ENCODE measurements around the gene AP3S1.
"Not testable (repeated sequence)": the region's sequence is repeated elsewhere in the genome, so short reads cannot be mapped to it uniquely, and the experiment has no call there.

Gene AP3S1

GRCh38 chr5:115806986-115807653, 34.6 kb upstream of the AP3S1 start:
- TF ChIP-seq CTCF (IDR thresholded peaks at IDR 0.05; ENCODE audit: low read length, missing control alignments): no peak
- no peak for DNase-seq (ENCODE audit: low read depth)
- H3K4me3 ChIP-seq (replicated peaks; ENCODE audit: low read depth, low read length): no peak overlapping the region

- DNase-seq (ENCODE audit: low read depth): no peak
- no peak overlapping the region for H3K4me3 ChIP-seq (replicated peaks; ENCODE audit: low read depth, low read length)
- TF ChIP-seq CTCF (IDR thresholded peaks at IDR 0.05; ENCODE audit: low read length, missing control alignments): no peak
These were observed 34.1 kb upstream of the AP3S1 start for GRCh38 chr5:115807654-115808052.

GRCh38 chr5:115808066-115808465, 33.7 kb upstream of the AP3S1 start:
- not testable (repeated sequence) for H3K4me3 ChIP-seq (replicated peaks; ENCODE audit: low read depth, low read length)

GRCh38 chr5:115809946-115810345, 31.8 kb upstream of the AP3S1 start:
- H3K4me3 ChIP-seq (replicated peaks; ENCODE audit: low read depth, low read length): no peak overlapping the region
- DNase-seq (ENCODE audit: low read depth): no peak
- TF ChIP-seq CTCF (IDR thresholded peaks at IDR 0.05; ENCODE audit: low read length, missing control alignments): no peak

More at GRCh38 chr5:115808066-115808465, 33.7 kb upstream of the AP3S1 start:
- not testable (repeated sequence) for DNase-seq (ENCODE audit: low read depth)

GRCh38 chr5:115810761-115811160, 31.0 kb upstream of the AP3S1 start:
- TF ChIP-seq CTCF (IDR thresholded peaks at IDR 0.05; ENCODE audit: low read length, missing control alignments): no peak
- no peak for DNase-seq (ENCODE audit: low read depth)
- H3K4me3 ChIP-seq (replicated peaks; ENCODE audit: low read depth, low read length): no peak overlapping the region

GRCh38 chr5:115811406-115811805, 30.3 kb upstream of the AP3S1 start:
- no peak for DNase-seq (ENCODE audit: low read depth)
- no peak overlapping the region for H3K4me3 ChIP-seq (replicated peaks; ENCODE audit: low read depth, low read length)
- no peak for TF ChIP-seq CTCF (IDR thresholded peaks at IDR 0.05; ENCODE audit: low read length, missing control alignments)

GRCh38 chr5:115812372-115812771, 29.4 kb upstream of the AP3S1 start:
- DNase-seq (ENCODE audit: low read depth): no peak
- no peak for TF ChIP-seq CTCF (IDR thresholded peaks at IDR 0.05; ENCODE audit: low read length, missing control alignments)
- H3K4me3 ChIP-seq (replicated peaks; ENCODE audit: low read depth, low read length): no peak overlapping the region

Measured in fibroblast of pulmonary artery (primary cell).